Muscle layer of duodenum (tissue), 2 donors: ENCODE measurements around the gene KCNIP1.

Experiments
- H3K27ac ChIP-seq: one replicate; pipeline ENCODE4 v1.7.0; 2013; ENCODE audit warnings: mild to moderate bottlenecking, low read length
- H3K27me3 ChIP-seq: one replicate; pipeline ENCODE4 v1.7.0; 2013; ENCODE audit warnings: low read depth, mild to moderate bottlenecking, control low read depth, low read length
- H3K36me3 ChIP-seq, 2 donors: one replicate each; pipeline ENCODE4 v1.7.0; 2013; ENCODE audit warnings: low read length in 2 of 2, control low read depth in 1 of 2, mild to moderate bottlenecking in 1 of 2; ENCODE audit not compliant: insufficient read depth in 2 of 2, control insufficient read depth in 1 of 2
- H3K4me1 ChIP-seq, 2 donors: one replicate each; pipeline ENCODE4 v1.7.0; 2013; ENCODE audit warnings: low read length in 2 of 2, mild to moderate bottlenecking in 2 of 2, control low read depth in 1 of 2, moderate library complexity in 1 of 2; ENCODE audit not compliant: insufficient read depth in 2 of 2, control insufficient read depth in 1 of 2
- H3K4me3 ChIP-seq, 2 donors: one replicate each; pipeline ENCODE4 v1.7.0; 2013; ENCODE audit warnings: low read length in 2 of 2, low read depth in 1 of 2, mild to moderate bottlenecking in 1 of 2
- H3K9me3 ChIP-seq, 2 donors: one replicate each; pipeline ENCODE4 v1.7.0; 2013; ENCODE audit warnings: low read length in 2 of 2, control low read depth in 1 of 2, mild to moderate bottlenecking in 1 of 2; ENCODE audit not compliant: control insufficient read depth in 1 of 2
- donor health status: healthy.

KCNIP1 gene

DNA sequence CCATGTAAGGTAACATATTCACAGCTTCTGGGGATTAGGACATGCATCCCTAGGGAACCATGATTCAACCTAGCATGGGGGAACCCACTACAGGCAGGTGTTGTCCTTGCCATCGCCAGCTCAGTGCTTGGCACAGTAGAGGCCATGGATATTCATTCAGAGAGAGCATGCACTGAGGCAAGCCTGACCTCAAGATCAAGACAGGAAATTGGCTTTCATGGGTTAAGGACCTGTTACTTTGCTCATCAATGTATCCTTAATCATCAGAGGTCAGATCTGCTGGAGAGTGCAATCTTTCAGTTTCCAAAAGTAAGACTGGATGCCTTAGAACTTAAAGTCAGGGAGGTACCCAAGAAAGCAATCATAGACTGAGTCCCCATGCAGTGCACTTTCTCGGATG, 84.0 kb downstream of the KCNIP1 start:
- Histone ChIP-seq H3K4me3 (no peak overlapping the region), H3K27ac (no peak overlapping the region), H3K9me3 (no peaks in the 10 kb centered on the region), H3K4me1 (no peaks in the 10 kb centered on the region), H3K27me3 (no peaks in the 10 kb centered on the region), H3K36me3 (no peaks in the 10 kb centered on the region)

DNA sequence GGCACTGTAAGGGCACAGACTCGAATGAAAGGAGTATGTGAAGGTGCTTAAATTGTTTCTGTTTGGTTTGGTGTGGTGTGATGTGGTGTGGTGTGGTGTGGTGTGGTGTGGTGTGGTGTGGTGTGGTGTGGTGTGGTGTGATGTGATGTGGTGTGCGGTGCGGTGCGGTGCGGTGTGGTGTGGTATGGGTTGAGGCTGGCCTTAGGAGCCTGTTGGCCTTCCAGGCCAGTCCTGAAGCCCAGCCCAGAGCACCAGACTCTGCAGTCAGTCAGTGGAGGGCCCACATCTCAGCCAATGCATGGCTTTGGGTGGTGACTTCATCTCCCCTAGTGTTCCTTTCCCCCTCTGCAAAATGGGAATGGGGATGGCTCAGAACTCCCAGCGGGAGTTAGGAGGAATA, 85.8 kb downstream of the KCNIP1 start:
- Histone ChIP-seq H3K27ac (no peak overlapping the region), H3K9me3 (no peaks in the 10 kb centered on the region), H3K36me3 (no peaks in the 10 kb centered on the region), H3K4me3 (no peak overlapping the region), H3K4me1 (no peaks in the 10 kb centered on the region), H3K27me3 (no peaks in the 10 kb centered on the region)

DNA sequence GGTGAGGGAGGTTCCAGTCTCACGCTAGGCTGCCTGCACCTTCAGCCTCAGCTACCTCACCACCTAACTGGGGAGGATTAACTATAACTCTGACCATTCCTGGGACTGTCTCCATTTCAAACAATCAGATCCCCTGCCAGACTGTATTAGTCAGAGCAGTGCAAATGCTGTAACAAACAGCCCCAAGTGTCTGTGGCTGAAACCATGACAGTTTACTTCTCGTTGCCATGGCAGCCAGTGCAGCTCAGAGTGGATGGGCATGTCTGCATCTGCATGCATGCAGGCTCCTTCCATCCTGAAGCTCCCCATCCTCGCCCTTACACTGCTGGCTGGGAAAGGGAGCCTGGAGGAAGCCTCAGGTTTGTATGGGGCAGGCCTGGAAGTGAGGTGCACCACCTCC, 86.7 kb downstream of the KCNIP1 start:
- H3K4me3 ChIP-seq, result no peak overlapping the region
- H3K27me3 ChIP-seq, result no peaks in the 10 kb centered on the region
- H3K36me3 ChIP-seq, result no peaks in the 10 kb centered on the region
- no peaks in the 10 kb centered on the region for H3K4me1 ChIP-seq
- no peaks in the 10 kb centered on the region for H3K9me3 ChIP-seq
- H3K27ac ChIP-seq, result no peak overlapping the region

DNA sequence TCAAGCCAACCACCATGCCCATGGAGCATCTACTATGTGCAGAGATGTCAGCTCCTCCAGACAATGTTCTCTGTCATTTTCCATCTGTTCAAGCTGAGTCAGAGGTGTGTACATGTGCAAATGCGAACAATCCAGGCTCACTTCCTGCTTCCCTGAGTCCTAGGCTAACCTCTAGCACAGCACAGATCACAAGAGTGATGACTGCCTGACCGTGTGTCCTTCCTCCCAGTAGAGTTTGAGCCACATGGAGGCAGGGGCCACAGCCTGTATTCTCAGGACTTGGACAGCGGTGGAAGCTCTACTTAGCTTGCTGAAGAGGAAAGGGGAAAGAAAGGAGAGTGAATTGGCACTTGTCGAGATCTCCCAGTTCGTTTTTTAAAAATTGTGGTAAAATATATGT, 87.2 kb downstream of the KCNIP1 start:
- no peak overlapping the region for H3K4me3 ChIP-seq
- no peak overlapping the region for H3K27ac ChIP-seq
- H3K36me3 ChIP-seq, result no peaks in the 10 kb centered on the region
- H3K4me1 ChIP-seq, result no peaks in the 10 kb centered on the region
- H3K9me3 ChIP-seq, result no peaks in the 10 kb centered on the region
- H3K27me3 ChIP-seq, result no peaks in the 10 kb centered on the region

DNA sequence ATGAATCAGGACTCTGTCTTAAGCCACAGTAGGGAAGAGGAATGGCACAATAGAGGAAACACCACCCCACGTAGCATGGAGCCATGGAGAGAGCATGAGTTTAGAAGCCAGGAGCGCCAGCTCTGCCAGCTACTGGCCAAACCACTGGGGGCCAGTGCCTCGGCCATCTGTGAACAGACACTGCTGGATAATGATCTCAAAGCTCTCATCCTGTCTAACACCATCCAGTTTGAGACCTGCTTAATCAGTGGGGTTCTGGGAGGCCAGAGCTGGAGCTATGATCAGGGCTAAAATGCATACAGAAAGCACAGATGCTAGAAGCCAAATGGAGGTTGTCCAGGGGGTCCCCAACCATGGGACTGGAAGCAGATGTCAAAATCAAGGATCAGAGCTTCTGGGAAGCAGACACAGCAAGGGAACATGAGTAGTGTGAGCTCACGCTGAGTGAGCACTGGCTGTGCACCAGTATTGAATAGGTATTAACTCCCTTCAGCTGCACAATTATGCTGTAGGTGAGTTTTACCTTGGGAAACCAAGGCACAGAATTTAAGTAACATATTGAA, 92.7 kb downstream of the KCNIP1 start:
- Histone ChIP-seq H3K4me1 (peaks cover 0 to 8% of the 10 kb centered on the region in 2 donors), H3K4me3 (no peak overlapping the region), H3K27ac (no peak overlapping the region), H3K36me3 (no peaks in the 10 kb centered on the region), H3K9me3 (no peaks in the 10 kb centered on the region), H3K27me3 (no peaks in the 10 kb centered on the region)

DNA sequence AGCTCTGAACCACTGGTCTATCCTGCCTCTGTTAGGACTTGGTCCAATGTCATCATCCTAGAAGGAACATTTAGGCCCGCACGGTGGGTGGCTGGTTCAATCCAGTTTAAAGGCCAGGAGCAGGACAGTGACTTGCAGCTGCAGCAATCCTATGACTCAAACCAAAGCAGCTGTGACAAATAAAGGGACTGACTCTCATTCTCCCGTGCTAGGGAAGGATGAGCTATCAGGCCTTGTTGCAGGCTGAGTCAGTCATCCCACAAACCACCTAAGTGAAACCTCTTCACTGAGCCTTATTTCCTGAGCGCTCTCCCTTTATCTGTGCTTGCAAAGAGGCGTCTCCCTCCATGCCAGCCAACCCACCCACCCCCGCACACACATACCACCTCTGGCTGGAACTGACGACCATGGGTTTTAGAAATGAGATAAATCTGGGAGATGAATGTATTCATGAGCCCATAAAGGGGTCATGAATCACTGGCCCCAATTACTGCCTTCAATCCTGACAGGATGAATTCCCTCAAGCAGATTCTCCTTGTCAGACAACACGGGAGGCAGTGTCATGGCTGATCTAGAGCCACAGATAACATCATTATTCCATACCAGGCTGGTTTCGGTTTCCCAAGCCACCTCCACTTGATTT, 93.4 kb downstream of the KCNIP1 start:
- Histone ChIP-seq H3K9me3 (no peaks in the 10 kb centered on the region), H3K27me3 (no peaks in the 10 kb centered on the region), H3K4me1 (peaks cover 0 to 8% of the 10 kb centered on the region in 2 donors), H3K4me3 (no peak overlapping the region), H3K27ac (no peak overlapping the region), H3K36me3 (no peaks in the 10 kb centered on the region)

DNA sequence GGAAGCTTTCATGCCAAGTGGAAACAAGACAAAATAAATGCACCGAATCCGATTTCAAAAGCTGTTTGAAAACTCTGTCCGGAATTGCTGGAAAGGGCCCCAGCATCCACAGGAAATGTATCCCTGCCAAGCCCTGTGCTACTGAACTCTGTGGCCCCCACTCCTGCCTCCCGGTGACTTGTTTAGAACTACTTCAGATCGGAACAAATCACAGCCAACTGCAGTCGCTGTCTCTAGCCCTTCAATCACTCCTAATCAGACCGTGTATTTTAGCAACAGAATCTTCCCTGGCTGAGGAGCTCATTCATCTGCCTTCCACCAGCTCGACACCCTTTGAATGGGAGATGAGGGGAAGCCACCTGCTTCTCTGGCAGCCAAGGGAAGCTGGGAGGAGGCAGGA, 94.1 kb downstream of the KCNIP1 start:
- Histone ChIP-seq H3K4me3 (no peak overlapping the region), H3K9me3 (no peaks in the 10 kb centered on the region), H3K27me3 (no peaks in the 10 kb centered on the region), H3K4me1 (peaks cover 0 to 8% of the 10 kb centered on the region in 2 donors), H3K36me3 (no peaks in the 10 kb centered on the region), H3K27ac (no peak overlapping the region)

DNA sequence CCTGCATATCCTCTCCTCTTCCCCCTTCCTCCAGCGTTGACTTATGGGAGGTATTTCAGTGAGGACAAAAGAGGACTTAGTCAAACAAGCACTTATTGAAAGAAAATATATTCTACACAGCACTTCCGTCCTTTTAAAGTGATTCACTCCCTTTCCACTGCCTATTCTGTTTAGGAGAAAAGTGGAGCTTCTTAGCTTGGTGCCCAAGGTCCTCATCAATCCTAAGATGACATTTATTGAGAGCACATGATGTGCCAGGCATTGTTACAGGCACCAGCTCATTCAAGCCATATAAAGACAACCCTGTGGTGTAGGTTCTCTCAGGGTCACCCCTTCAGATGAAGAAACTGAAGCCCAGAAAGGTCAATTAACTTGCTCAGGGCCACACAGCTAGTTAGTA, 95.9 kb downstream of the KCNIP1 start:
- Histone ChIP-seq H3K4me3 (no peak overlapping the region), H3K9me3 (no peaks in the 10 kb centered on the region), H3K36me3 (no peaks in the 10 kb centered on the region), H3K27me3 (no peaks in the 10 kb centered on the region), H3K4me1 (peaks cover 0 to 8% of the 10 kb centered on the region in 2 donors), H3K27ac (no peak overlapping the region)

DNA sequence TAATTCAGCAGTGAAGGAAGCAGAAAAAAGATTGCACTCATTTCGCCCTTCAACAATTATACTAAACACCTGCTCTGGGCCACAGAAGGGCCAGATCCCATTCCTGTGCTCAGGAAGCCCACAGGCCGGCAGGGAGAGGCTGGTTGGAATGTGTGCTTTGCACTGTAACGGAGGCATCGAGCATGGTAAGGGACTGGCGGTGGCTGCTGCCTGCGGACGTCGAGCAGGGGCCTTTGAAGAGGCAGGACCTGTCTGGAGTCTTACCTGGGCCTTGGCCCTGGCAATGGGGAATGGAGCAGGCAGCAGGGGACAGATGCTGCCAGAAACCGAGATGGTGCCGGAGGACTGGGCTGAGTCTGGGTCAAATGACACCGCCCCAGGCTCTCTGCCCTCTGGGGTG, 97.8 kb downstream of the KCNIP1 start:
- no peaks in the 10 kb centered on the region for H3K36me3 ChIP-seq
- H3K27ac ChIP-seq, result no peak overlapping the region
- H3K4me3 ChIP-seq, result no peak overlapping the region
- H3K9me3 ChIP-seq, result no peaks in the 10 kb centered on the region
- no peaks in the 10 kb centered on the region for H3K27me3 ChIP-seq
- H3K4me1 ChIP-seq, result peaks cover 0 to 8% of the 10 kb centered on the region in 2 donors

DNA sequence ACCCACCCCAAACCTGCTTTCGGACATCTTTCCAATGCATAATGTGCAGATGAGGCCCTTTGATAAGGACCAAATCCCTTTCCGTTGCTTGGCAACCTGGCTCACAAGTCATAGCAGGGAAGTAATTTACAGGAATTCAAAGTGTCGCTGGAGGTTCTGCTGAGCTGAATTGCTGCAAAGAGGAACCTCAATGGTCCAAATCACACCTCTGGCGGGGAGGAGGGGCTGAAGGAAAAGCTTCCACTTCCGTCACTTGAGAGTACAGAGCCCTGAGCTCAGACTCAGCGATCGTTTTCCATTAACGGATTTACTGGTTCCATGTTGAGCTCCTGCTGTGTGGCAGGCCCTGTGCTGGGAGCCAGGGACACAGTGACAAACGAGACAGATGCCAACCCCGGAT, 99.3 kb downstream of the KCNIP1 start:
- Histone ChIP-seq H3K27me3 (no peaks in the 10 kb centered on the region), H3K36me3 (no peaks in the 10 kb centered on the region), H3K27ac (no peak overlapping the region), H3K4me1 (peaks cover 0 to 4% of the 10 kb centered on the region in 2 donors), H3K9me3 (no peaks in the 10 kb centered on the region), H3K4me3 (no peak overlapping the region)

DNA sequence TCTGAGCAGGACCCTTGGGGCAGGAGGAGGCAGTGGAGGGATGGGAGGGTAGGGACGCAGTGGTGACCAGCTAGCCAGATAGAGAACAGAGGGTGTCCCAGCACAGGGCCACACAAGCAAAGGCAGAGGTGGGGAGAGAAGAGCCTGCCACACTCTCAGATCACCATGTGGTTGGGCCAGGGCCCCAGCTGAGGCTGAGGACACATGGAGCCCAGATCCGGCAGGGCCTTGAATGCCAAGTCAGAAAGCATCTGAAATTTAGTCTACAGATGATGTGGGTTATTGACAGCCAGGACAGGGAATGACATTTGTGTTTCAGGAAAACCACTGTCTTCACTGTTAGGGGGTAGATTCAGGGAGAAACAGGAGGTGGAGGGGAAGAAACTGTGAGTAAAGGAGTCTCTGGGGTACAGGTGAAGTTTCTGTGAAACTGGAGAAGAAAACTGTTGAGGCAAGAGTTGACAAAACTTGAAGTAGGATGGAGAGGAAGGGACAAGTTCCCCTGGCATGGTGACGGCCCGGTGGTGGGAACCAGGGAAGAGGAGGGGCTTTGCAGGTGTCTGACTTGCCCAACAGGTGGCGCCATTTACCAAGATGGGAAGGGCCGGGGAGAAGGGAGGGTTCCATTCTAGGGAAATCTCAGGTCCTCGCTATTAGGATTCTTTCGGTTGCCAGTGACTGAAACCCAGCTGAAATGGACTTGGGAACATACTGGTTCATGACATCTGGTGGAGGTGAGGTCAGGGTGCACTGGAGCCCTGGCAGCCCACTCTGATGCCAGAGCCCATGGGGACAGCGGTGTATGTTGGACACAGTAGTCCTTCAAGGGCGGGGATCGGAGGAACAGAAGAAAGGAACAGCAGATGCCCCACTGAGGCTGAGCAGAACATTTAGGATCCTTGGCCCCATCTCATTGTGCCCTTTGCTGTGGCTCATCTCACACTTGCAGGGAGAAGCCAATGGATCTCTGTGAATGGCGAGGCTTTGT, 100.1 kb downstream of the KCNIP1 start:
- Histone ChIP-seq H3K9me3 (no peaks in the 10 kb centered on the region), H3K27ac (no peak overlapping the region), H3K4me1 (no peaks in the 10 kb centered on the region), H3K36me3 (no peaks in the 10 kb centered on the region), H3K4me3 (no peak overlapping the region), H3K27me3 (no peaks in the 10 kb centered on the region)
